SHP77 (cell line): ENCODE results near the gene KDM7A.
"Not testable (repeated sequence)": the region's sequence is repeated elsewhere in the genome, so short reads cannot be mapped to it uniquely, and the experiment has no call there.

Experiments used
- DNase-seq, 2 experiments: peaks; one replicate each; lab custom pipeline; 2025; lab: John Stamatoyannopoulos, UW

KDM7A gene

DNA sequence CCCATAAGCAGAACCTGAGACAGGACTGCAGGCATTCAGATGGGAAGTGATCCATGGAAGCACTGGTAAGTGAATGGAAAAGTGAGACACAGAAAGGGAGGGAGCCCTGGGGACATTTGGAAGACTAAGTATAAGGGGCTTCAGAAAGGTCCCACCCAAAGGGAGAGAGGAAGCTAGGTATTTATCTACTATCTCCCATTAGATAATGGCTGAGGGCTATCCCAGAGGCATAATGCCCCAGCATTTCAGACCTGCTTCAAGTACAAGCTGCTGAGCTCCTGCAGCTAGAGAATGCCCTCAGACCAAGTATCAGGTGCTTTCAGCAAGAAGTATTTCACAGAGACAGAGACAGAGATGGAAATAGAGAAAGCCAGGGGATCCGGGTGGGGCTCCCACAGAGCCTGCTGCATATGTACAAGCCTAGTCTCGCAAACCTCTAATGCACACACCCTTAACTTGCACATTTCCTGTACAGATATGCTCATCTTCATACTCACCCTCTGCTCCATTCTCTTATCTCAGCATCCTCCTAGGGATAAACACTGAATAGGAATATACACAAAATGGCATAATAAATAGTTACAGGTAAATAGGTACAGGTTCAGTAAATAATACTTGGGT is 20.2 kb downstream of the KDM7A start:
- DNase-seq, result no peak

- no peak for DNase-seq
These were observed 21.4 kb downstream of the KDM7A start for GRCh38 chr7:140155428-140155827.

DNA sequence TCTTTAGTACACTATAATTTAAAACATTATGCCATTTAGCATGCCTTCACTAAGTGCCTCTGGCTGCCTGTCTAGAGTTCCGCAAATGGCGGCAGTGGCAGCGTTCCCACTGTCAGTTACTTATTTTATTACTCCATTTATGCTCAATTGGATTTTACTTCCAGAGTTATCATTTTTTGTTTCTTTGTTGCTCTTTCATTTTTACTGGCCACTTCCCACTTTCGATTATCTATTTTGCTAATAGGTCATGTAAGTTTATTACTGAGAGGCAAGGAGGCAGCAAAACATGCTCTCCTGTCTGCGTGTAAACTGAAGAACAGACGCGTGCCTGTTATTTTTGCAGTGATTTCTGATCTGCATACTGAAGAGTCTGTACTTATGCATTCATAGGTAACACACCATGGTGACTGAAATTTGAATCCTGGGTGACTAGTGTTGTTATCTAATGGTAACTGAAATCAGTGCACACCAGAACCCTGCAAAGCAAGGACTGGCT is 23.1 kb downstream of the KDM7A start:
- DNase-seq, result no peak

GRCh38 chr7:140146574-140146973 is 30.2 kb downstream of the KDM7A start:
- DNase-seq, result no peak

DNA sequence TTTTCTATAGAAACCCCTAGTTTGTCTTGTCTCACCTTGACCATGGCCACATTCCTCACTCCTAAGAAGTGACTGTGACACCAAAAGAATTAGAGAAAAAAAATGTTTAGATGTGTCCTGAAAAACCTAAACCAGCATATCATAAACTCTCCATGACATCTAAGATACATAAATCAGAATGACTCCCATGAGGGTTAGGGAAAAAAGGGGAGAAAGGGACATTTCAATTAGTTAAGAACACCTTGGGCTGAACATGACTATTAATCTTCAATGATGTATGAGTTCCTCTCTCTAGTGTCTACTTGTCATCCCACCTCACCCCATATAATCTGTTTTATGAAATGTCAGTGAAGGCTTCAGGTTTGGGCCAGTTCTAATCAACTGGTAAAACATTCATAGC is 31.1 kb downstream of the KDM7A start:
- no peak for DNase-seq

GRCh38 chr7:140144821-140145220 is 32.0 kb downstream of the KDM7A start:
- no peak for DNase-seq

GRCh38 chr7:140143997-140144396 is 32.8 kb downstream of the KDM7A start:
- no peak for DNase-seq

- no peak for DNase-seq
These were observed 34.8 kb downstream of the KDM7A start for GRCh38 chr7:140142031-140142430.

DNA sequence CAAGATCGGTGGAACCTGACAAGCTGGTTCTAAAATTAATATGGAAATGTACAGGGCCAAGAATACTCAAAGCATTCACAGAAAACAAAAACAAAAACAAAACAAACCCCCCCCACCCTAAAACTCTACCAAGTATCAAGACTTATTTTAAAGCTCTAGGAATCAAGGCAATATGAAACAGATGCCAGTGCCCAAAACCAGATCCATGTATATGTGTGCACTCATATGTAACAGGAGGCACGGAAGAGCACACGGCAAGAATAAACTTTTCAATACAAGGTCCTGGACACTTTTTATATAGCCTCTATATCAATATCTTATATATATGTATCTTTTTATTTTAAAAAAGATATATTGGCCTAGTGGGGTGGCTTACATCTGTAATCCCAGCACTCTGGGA is 35.5 kb downstream of the KDM7A start:
- no peak for DNase-seq

- no peak for DNase-seq
These were observed 39.7 kb downstream of the KDM7A start for GRCh38 chr7:140137078-140137477.

- no peak for DNase-seq
These were observed 40.7 kb downstream of the KDM7A start for GRCh38 chr7:140136073-140136472.

- DNase-seq, result no peak
These were observed 42.7 kb downstream of the KDM7A start for GRCh38 chr7:140134039-140134438.

DNA sequence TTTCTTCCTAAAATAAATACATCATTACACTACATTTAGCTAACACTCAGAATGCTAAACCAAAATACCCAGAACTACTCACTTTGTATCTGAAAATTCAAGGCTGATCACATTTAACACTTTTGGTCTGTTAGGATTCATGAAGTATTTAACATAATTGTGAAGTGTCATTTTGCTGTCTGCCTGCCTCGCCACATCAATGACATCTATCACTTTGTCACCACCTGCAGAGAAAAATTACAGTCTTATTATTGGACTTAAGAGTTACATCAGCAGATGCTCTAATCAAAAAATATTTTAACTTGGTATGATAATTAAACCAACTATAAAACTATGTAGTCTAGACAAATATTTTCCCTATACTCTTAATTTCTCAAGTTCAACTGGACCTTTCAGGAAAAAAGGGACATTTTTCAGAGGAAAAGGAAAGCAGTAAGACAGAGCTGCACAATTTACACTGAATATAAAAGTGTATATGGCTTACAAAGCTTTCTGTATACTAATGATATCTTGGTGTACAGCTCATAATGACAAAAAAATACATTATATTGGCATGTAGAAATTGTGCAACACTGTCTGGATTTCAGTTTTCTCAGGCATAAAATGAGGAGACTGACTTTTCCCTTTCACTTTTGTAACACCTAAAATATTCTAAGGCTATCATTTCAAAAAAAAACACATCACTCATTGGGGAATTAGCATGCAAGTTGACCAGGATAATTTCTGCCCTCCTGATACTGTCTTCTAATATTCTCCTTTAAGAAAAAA is 49.2 kb downstream of the KDM7A start:
- no peak for DNase-seq

DNA sequence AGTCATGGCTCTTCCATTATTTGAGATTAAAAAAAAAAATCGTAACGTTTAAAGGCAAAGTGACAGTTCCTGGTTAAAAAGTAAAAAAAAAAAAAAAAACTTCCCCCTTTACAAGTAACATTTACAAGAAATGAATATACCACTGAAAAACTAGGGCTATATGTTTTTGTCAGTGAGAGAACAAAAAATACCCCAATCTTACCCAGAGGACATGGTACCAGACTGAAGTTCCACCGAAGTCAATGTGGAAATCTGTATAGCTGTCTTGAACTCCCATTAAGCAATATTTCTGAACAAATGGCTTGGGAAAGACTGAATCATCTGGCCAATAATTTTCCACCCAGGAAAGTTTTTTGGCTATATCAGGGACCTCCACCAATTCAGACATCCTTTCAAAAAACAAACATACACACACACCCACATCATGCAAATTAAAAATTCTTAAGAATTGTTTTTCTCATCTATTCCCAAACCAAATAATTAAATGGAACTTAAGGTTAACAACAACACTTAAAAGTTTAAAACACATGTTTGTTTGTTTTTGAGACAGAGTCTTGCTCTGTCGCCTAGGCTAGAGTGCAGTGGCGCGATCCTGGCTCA is 50.2 kb downstream of the KDM7A start:
- no peak for DNase-seq

- DNase-seq, result no peak
These were observed 53.8 kb downstream of the KDM7A start for GRCh38 chr7:140122965-140123364.

DNA sequence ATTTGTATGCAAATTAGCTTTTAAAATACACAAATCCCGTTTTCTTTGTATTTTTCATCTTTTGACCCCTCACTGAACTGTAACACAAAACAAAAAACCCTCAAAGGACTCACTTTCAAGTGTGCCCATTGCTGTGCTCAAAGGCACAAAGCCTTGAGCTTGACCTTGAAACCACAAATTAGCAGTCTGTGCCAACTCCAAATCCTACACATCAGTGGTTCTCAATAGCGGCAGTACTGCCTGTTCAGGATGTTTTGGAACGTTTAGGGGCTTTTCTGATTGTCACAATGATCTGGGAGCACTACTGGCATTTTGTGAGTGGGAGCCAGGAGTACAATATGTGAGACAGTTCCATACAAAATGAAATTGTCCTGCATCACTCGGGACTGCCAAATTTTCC is 55.5 kb downstream of the KDM7A start:
- no peak for DNase-seq

- not testable (repeated sequence) for DNase-seq
These were observed 62.0 kb downstream of the KDM7A start for GRCh38 chr7:140114817-140115216.

GRCh38 chr7:140108777-140109176 is 68.0 kb downstream of the KDM7A start:
- DNase-seq, result not testable (repeated sequence)

GRCh38 chr7:140096459-140096858 is 80.3 kb downstream of the KDM7A start:
- no peak for DNase-seq

- DNase-seq, result no peak
These were observed 83.4 kb downstream of the KDM7A start for GRCh38 chr7:140093375-140093774.

GRCh38 chr7:140085447-140085846 is 91.3 kb downstream of the KDM7A start:
- no peak for DNase-seq

DNA sequence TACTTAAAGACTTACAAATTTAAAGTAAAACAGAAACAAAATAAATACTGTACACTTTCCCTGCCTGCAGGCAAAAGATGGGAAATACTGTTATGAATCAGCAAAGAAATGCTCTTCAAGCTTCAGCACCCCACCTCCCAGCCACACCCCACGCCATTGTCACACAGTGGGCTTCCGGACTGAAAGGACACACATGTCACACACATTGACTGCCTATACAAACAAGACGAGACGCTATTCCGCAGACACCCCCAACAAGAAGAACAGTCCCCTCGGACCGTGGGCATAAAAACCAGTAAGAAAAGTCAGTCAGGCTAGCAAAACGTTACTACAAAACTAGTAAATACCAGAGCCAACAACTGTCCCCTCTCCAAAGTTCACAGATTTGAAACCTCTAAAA is 91.8 kb downstream of the KDM7A start:
- DNase-seq, result no peak

DNA sequence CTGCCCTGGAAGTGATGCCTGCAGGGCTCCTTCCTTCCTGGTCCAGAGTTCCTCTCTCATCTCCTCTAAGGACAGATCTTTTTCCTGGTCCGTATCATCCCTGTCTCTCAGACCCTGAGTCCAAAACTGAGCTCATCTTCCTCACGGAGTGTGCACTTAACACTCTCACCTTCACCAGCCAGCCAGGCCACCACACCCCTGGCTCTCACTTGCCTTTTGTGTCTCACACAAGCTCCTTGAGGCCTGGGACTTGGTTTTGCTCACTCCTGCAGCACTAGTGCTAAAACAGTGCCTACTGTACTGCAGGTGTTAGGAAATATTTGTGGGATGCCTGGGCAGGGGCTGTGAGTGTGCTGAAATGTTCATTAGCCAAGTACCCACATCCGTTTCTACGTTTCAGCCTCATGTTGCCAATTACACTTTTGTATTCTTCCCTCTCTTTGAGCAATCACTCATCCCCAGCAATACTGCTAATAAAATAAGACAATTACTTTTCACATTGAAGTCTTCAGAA is 92.6 kb downstream of the KDM7A start:
- DNase-seq, result no peak
